Calu3 (cell line): ENCODE data around the gene STAG1. TPM values are rescaled to one million over a fixed set of nuclear protein-coding genes. Genes with fewer than 3 reads are reported as not detected.
"Not testable (repeated sequence)": the region's sequence is repeated elsewhere in the genome, so short reads cannot be mapped to it uniquely, and the experiment has no call there.

Source experiments
- BruUV-seq: library from RNA; stranded (reverse); fragments of 400-500 nt; replicated peaks from 2 replicates; lab custom pipeline; 2021; lab: Mats Ljungman, UMichigan
- CTCF ChIA-PET: fragments of 300-600 bp; sonication (Branson Sonifier 250); formaldehyde crosslinking; loops from one replicate; lab custom pipeline; 2022; ENCODE audit warnings: antibody characterized with exemption; lab: Charles Lee
- DNase-seq: peaks from one replicate; pipeline ENCODE4 v3.0.0; 2022
- H3K27ac Mint-ChIP-seq: one replicate; pipeline ENCODE4 v1.8.0; 2022; ENCODE audit warnings: mixed read lengths; ENCODE audit not compliant: unreplicated experiment
- H3K27me3 Mint-ChIP-seq: one replicate; pipeline ENCODE4 v1.8.0; 2022; ENCODE audit warnings: mixed read lengths; ENCODE audit not compliant: unreplicated experiment
- H3K36me3 Mint-ChIP-seq: one replicate; pipeline ENCODE4 v1.8.0; 2022; ENCODE audit warnings: mild to moderate bottlenecking, moderate library complexity, mixed read lengths; ENCODE audit not compliant: insufficient read depth, unreplicated experiment
- H3K4me1 Mint-ChIP-seq: one replicate; pipeline ENCODE4 v1.8.0; 2022; ENCODE audit warnings: mild to moderate bottlenecking, low read depth, mixed read lengths; ENCODE audit not compliant: unreplicated experiment
- H3K4me3 Mint-ChIP-seq: one replicate; pipeline ENCODE4 v1.8.0; 2022; ENCODE audit warnings: mild to moderate bottlenecking, low read depth, moderate library complexity, mixed read lengths; ENCODE audit not compliant: unreplicated experiment
- H3K9me3 Mint-ChIP-seq: one replicate; pipeline ENCODE4 v1.8.0; 2022; ENCODE audit warnings: low read depth, mixed read lengths; ENCODE audit not compliant: unreplicated experiment
- CTCF ChIP-seq: fragments of 200-600 bp; IDR thresholded peaks from one replicate; pipeline ENCODE4 v1.8.0; 2022; ENCODE audit warnings: antibody characterized with exemption; ENCODE audit not compliant: unreplicated experiment
- intact Hi-C: fragments of 100-400 bp; cut with micrococcal nuclease; formaldehyde crosslinking; loops from one replicate; pipeline ENCODE4 v1.10.0; 2022; ENCODE audit not compliant: unreplicated experiment
- total RNA-seq: library from RNA; stranded (reverse); gene quantifications from 2 replicates; pipeline ENCODE4 v1.2.3, GENCODE V29; 2022

Gene STAG1
- total RNA-seq, 1 experiment from 2014 or later: 39.3 TPM

GRCh38 chr3:136720091-136720490, 32.1 kb downstream of the STAG1 start:
- no peak for DNase-seq
- no peak overlapping the region for H3K27ac Mint-ChIP-seq
- peaks cover 4% of the 10 kb centered on the region for H3K36me3 Mint-ChIP-seq
- no peak for TF ChIP-seq CTCF
- H3K4me3 Mint-ChIP-seq: no peak overlapping the region
- no TSS peak for BruUV-seq
- no peaks in the 10 kb centered on the region for H3K4me1 Mint-ChIP-seq
- CTCF ChIA-PET: interaction anchor here (1.0 to 1.2 kb wide), 2 partner anchors 32 to 101 kb away, joined by 3 to 5 read pairs; partner anchors contain the start of gene STAG1
- H3K9me3 Mint-ChIP-seq: no peaks in the 10 kb centered on the region
- no peaks in the 10 kb centered on the region for H3K27me3 Mint-ChIP-seq
- intact Hi-C loops: no loop called here

- Mint-ChIP-seq H3K4me1 (no peaks in the 10 kb centered on the region), H3K9me3 (no peaks in the 10 kb centered on the region), H3K4me3 (no peak overlapping the region), H3K36me3 (peaks cover 4% of the 10 kb centered on the region), H3K27me3 (no peaks in the 10 kb centered on the region), H3K27ac (peak overlapping the region; percentile 38)
- intact Hi-C loops: no loop called here
- CTCF ChIA-PET: no interaction called here
- BruUV-seq: no TSS peak
- no peak for TF ChIP-seq CTCF
- DNase-seq: no peak
Observed at GRCh38 chr3:136716629-136717028, 35.5 kb downstream of the STAG1 start.

GRCh38 chr3:136714020-136714419, 38.2 kb downstream of the STAG1 start:
- H3K27ac Mint-ChIP-seq: no peak overlapping the region
- no peaks in the 10 kb centered on the region for H3K9me3 Mint-ChIP-seq
- no peak overlapping the region for H3K4me3 Mint-ChIP-seq
- intact Hi-C loops: no loop called here
- DNase-seq: no peak
- H3K4me1 Mint-ChIP-seq: no peaks in the 10 kb centered on the region
- CTCF ChIA-PET: no interaction called here
- H3K27me3 Mint-ChIP-seq: no peaks in the 10 kb centered on the region
- no TSS peak for BruUV-seq
- no peak for TF ChIP-seq CTCF
- H3K36me3 Mint-ChIP-seq: no peaks in the 10 kb centered on the region

- no peak overlapping the region for H3K27ac Mint-ChIP-seq
- H3K9me3 Mint-ChIP-seq: no peaks in the 10 kb centered on the region
- H3K36me3 Mint-ChIP-seq: no peaks in the 10 kb centered on the region
- no peak for TF ChIP-seq CTCF
- DNase-seq: no peak
- intact Hi-C loops: no loop called here
- no peaks in the 10 kb centered on the region for H3K27me3 Mint-ChIP-seq
- no peaks in the 10 kb centered on the region for H3K4me1 Mint-ChIP-seq
- no peak overlapping the region for H3K4me3 Mint-ChIP-seq
- BruUV-seq: no TSS peak
- CTCF ChIA-PET: no interaction called here
Observed at GRCh38 chr3:136712941-136713340, 39.2 kb downstream of the STAG1 start.

- H3K27ac Mint-ChIP-seq, H3K4me1 Mint-ChIP-seq, H3K9me3 Mint-ChIP-seq, H3K27me3 Mint-ChIP-seq, H3K4me3 Mint-ChIP-seq, DNase-seq, intact Hi-C loops, BruUV-seq, H3K36me3 Mint-ChIP-seq, CTCF ChIA-PET: not testable (repeated sequence)
Observed at GRCh38 chr3:136711888-136712287, 40.3 kb downstream of the STAG1 start.
